Measurements from ENCODE around the gene IQSEC3. TPM values are rescaled to one million over a fixed set of nuclear protein-coding genes. Genes with fewer than 3 reads are reported as not detected.
A peak's percentile ranks its signal among the peaks of the same experiment; 100 is the strongest.

The IQSEC3 gene
- total RNA-seq, 4 donors from 2014 or later, result 1.3 to 4.4 (median 3.3) TPM

GRCh38 chr12:195951-196350 is 129.4 kb downstream of the IQSEC3 start:
- DNase-seq (ENCODE audit: low spot score), result no peak
- no peak for TF ChIP-seq CTCF (IDR thresholded peaks at IDR 0.05)
- no peak for ATAC-seq (ENCODE audit: low FRiP score)

GRCh38 chr12:196436-196835 is 129.9 kb downstream of the IQSEC3 start:
- ATAC-seq (ENCODE audit: low FRiP score), result no peak
- DNase-seq (ENCODE audit: low spot score), result no peak
- TF ChIP-seq CTCF (IDR thresholded peaks at IDR 0.05), result no peak

- no peak for ATAC-seq (ENCODE audit: low FRiP score)
- TF ChIP-seq CTCF (IDR thresholded peaks at IDR 0.05), result no peak
These were observed 130.8 kb downstream of the IQSEC3 start for GRCh38 chr12:197347-197746.

GRCh38 chr12:197911-198695 is 131.5 kb downstream of the IQSEC3 start:
- TF ChIP-seq CTCF (IDR thresholded peaks at IDR 0.05), result no peak
- DNase-seq (ENCODE audit: low spot score) (no peak), ATAC-seq (ENCODE audit: low FRiP score) (no peak)

More at GRCh38 chr12:197347-197746, 130.8 kb downstream of the IQSEC3 start:
- DNase-seq (ENCODE audit: low spot score), result no peak

GRCh38 chr12:198705-199104 is 132.1 kb downstream of the IQSEC3 start:
- no peak for ATAC-seq (ENCODE audit: low FRiP score)
- DNase-seq (ENCODE audit: low spot score), result no peak
- no peak for TF ChIP-seq CTCF (IDR thresholded peaks at IDR 0.05)

- DNase-seq (ENCODE audit: low spot score) (no peak), ATAC-seq (ENCODE audit: low FRiP score) (peak; percentile 9)
- no peak for TF ChIP-seq CTCF (IDR thresholded peaks at IDR 0.05)
These were observed 134.8 kb downstream of the IQSEC3 start for GRCh38 chr12:201361-201760.

GRCh38 chr12:202081-202731 is 135.6 kb downstream of the IQSEC3 start:
- no peak for DNase-seq (ENCODE audit: low spot score)
- ATAC-seq (ENCODE audit: low FRiP score), result no peak
- TF ChIP-seq CTCF (IDR thresholded peaks at IDR 0.05), result no peak
